ENCODE results near the gene SEPTIN1.
"Not testable (repeated sequence)": the region's sequence is repeated elsewhere in the genome, so short reads cannot be mapped to it uniquely, and the experiment has no call there.

SEPTIN1 gene

GRCh38 chr16:30355954-30356308 lies 26.4 kb downstream of the SEPTIN1 start:
- DNase-seq = no peak

GRCh38 chr16:30355144-30355953 lies 27.0 kb downstream of the SEPTIN1 start, which contains the start of gene CD2BP2:
TSS of gene CD2BP2 (minus strand) at chr16:30355308. CDS start at chr16:30354681, 627 bp downstream.
- peak; percentile 84 to 86 for DNase-seq

DNA sequence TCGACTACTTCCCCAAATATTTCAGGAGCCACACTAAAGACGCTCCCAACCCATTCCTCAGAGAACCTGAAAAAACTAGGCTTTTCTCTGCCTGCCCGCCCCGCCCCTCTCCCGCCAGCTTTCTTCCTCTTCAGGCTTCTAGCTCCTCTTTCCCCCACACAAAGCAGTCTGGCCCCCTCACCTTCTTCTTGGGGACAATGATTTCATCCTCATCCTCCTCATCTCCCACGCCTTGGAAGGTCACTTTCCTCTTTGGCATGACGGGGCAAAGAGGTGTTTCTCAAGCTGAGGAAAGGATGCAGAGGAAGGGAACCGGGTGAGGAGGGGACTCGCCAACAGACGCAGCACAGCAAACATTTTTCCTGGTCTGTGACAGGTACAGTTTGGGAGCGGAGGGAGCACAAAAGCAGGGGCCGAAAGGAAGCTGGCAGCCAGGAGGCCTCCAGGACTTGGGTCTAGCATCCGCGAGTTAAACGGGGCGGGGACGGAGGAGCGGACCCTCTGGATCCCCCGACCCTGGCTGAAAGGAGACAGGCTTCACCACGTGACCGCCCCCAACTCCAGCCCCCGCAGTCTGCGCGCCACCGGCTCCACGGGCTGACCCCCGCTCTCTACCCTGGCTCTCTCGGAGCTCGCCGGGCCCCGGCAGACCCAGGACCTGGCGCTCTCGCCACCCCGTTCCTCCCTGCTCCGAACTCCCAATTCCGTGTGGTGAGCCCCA lies 27.8 kb downstream of the SEPTIN1 start:
- peak in 1 of 2 experiments; percentile 6 for DNase-seq

GRCh38 chr16:30353438-30354129 lies 28.8 kb downstream of the SEPTIN1 start:
- no peak for DNase-seq

- DNase-seq = no peak
Observed at GRCh38 chr16:30352488-30353401, 29.6 kb downstream of the SEPTIN1 start.

GRCh38 chr16:30351586-30352419 lies 30.6 kb downstream of the SEPTIN1 start:
- no peak for DNase-seq

DNA sequence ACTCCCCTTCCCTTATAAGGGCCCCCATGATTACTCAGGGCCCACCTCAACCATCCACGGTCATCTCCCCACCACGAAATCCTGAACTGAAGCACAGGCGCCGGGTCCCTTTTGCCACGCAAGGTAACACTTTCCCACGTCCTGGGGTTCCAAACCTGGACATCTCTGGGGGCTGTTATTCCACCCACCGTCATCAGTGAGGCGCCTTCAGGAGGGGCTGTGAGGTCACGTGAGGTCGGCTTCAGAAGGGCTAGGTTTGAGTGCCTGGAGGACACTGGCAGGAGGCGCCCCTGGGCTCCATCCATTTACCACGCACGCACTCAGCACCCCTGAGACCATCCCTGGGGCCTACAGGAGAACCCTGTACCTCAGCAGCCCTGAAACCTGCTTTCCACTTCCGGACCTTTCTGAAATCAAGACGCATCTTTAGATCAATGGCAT lies 31.3 kb downstream of the SEPTIN1 start:
- DNase-seq = no peak

- DNase-seq = no peak
Observed at GRCh38 chr16:30350134-30350871, 32.1 kb downstream of the SEPTIN1 start.

DNA sequence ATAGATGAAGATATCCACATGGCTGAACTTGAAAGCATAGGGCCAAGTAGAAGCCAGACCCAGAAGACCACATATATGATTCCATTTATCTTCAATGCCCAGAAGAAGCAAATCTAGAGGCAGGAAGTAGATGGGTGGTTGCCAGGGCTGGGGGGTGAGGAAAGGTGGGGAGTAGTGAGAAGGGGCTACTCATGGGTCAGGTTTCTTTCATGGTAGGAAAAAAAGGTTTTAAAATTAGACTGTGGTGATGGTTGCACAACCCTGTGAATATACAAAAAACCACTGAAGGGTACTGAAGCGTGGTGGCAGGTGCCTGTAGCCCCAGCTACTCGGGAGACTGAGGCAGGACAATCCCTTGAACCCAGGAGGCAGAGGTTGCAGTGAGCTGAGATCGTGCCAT lies 32.7 kb downstream of the SEPTIN1 start:
- no peak for DNase-seq

DNA sequence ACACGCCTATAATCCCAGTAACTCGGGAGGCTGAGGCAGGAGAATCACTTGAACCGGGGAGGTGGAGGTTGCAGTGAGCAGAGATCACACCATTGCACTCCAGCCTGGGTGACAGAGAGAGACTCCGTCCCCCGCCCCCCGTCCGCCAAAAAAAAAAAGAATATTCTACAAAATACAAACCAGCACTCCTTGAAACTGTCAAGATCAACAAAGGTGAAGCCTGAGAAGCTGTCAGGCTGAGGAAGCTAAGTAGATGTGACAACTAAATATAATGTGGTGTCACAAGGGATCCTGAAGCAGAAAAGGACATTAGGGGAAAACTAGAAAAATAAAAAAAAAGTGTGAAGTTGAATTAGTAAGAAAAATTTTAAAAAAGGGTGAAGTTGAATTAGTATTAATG lies 33.4 kb downstream of the SEPTIN1 start:
- DNase-seq = no peak

GRCh38 chr16:30348113-30348512 lies 34.2 kb downstream of the SEPTIN1 start:
- DNase-seq = no peak

- no peak for DNase-seq
Observed at GRCh38 chr16:30346286-30346685, 36.1 kb downstream of the SEPTIN1 start.

DNA sequence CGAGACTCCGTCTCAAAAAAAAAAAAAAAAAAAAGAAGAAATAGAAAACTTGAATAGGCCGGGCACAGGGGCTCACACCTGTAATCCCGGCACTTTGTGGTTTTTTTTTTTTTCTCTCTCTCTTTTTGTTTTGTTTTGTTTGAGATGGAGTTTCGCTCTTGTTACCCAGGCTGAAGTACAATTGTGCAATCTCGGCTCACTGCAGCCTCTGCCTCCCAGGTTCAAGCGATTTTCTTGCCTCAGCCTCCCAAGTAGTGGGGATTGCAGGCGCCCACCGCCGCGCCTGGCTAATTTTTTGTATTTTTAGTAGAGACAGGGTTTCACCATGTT lies 38.9 kb downstream of the SEPTIN1 start:
- not testable (repeated sequence) for DNase-seq

DNA sequence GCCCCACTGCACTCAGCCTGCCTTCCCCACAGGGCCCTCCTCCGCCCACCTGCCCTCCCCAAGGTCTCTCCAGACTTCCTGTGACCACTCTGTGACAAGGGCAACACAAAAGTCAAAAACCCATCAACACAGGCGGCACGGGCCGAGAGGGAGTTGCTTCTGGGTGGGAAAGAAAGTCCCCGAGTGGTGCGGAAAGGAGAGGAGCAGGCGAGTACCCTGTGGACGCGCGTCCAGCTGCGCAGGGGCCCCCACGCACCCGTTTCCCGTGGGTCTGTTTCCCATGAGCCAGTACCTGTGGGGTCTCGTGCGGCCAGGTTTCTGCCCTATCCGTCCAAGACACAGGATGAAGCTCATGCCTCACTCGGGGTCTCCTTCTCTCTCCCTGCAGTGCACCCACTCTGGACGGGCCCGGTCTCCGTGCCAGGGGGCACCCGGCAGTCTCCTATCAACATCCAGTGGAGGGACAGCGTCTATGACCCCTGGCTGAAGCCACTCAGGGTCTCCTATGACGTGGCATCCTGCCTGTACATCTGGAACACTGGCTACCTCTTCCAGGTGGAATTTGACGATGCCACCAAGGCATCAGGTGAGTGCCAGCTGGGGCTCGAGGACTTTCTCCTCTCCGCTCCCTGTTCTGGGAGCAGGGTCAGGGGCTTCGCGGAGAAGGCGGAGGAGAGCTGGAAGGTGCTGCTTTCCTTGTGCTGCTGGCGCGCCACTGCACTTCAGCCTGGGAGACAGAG lies 39.4 kb downstream of the SEPTIN1 start:
- DNase-seq = no peak

GRCh38 chr16:30341971-30342370 lies 40.4 kb downstream of the SEPTIN1 start:
- DNase-seq = not testable (repeated sequence)

DNA sequence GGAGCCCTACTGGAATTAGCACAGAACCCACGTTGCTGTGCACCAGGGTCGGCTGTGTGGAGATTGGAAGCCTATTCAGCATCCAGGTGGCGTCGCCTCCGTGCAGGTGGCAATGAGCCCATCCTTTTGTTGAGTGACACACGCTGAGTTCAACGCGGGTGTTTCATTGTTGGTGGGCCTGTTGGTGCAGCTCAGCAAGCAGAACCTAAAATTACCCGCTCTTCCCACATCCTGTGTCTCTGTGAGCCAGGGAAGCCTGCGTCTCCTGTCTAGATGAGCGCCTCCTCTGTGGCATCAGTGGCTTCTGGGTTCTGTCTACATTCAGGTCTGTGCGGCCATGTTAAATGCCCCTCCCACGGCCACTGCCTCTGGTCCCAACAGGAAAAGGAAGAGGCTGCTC lies 41.7 kb downstream of the SEPTIN1 start:
- DNase-seq = no peak

GRCh38 chr16:30338715-30339114 lies 43.6 kb downstream of the SEPTIN1 start:
- DNase-seq = not testable (repeated sequence)

- DNase-seq = not testable (repeated sequence)
Observed at GRCh38 chr16:30337964-30338357, 44.4 kb downstream of the SEPTIN1 start.

DNA sequence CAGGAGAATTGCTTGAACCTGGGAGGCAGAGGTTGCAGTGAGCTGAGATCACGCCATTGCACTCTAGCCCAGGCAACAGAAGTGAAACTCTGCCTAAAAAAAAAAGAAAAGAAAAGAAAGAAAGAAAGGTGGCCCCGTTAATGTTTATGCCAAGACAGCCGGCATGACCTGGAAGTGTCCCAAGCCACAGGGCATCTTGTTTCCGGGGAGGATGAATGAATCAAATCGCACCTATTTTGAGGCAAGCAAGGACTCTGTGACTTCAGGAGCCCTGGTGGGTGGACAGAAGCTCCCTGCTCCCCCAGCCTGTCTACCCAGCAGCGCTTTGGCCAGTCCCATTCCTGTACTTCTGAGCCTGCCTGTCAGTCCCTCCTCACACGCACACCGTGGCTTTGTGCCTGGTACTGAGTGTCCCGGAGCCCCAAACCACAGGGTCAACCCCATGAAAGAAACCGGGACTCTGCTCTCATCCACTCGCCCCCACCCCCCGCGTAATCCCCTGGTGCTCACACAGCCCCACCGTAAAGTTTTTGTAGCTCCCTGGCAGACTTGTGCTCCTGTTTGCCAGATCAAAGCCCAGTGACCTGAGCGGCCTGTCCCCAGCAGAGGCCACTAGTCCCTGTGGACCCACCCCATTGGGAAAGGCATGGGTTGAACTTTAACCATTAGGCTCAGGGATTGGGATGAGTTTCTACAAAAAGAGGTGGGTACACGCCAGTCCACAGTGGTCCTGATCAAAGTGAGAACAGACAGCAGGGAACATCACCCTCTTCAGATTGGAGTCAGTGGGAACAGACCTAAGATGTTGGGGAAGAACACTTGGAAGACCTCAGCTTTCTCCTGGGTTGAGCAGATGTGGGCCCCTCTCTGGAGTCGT lies 46.5 kb downstream of the SEPTIN1 start:
- DNase-seq = no peak

Data from Kasumi-1 (cell line).